Activated CD8-positive, alpha-beta memory T cell treated with anti-CD3 and anti-CD28 coated beads, Interleukin-2, amount 10 ng/mL, durations not matched to agents 7 days and 5 days (primary cell): ENCODE results near the gene YY1AP1. TPM values are rescaled to one million over a fixed set of nuclear protein-coding genes. Genes with fewer than 3 reads are reported as not detected.
A peak's percentile ranks its signal among the peaks of the same experiment; 100 is the strongest.
"Not testable (repeated sequence)": the region's sequence is repeated elsewhere in the genome, so short reads cannot be mapped to it uniquely, and the experiment has no call there.

Source experiments
- ATAC-seq: fragments of 150-1000 bp; cut with Tn5 transposase; one replicate; pipeline ENCODE4 v1.10.0; 2021; ENCODE audit warnings: moderate library complexity
- CTCF ChIA-PET: fragments of 350-600 bp; sonication (Branson Sonifier 250); formaldehyde crosslinking; loops from one replicate; lab custom pipeline; 2021; ENCODE audit warnings: antibody characterized with exemption; lab: Charles Lee
- DNase-seq: peaks from one replicate; pipeline ENCODE4 v3.0.0-alpha.2; 2020
- H3K27ac Mint-ChIP-seq: one replicate; pipeline ENCODE4 v1.8.0; 2021; ENCODE audit warnings: mild to moderate bottlenecking, mixed read lengths
- H3K27me3 Mint-ChIP-seq: one replicate; pipeline ENCODE4 v1.8.0; 2021; ENCODE audit warnings: mixed read lengths
- H3K36me3 Mint-ChIP-seq: one replicate; pipeline ENCODE4 v1.8.0; 2021; ENCODE audit warnings: mild to moderate bottlenecking, mixed read lengths
- H3K4me1 Mint-ChIP-seq: one replicate; pipeline ENCODE4 v1.8.0; 2021; ENCODE audit warnings: mixed read lengths
- H3K4me3 Mint-ChIP-seq: one replicate; pipeline ENCODE4 v1.8.0; 2021; ENCODE audit warnings: mild to moderate bottlenecking, moderate library complexity, mixed read lengths
- H3K9me3 Mint-ChIP-seq: one replicate; pipeline ENCODE4 v1.8.0; 2022; ENCODE audit warnings: low read depth, mixed read lengths
- total RNA-seq, 2 experiments: library from RNA; stranded (reverse); gene quantifications; one replicate each; pipeline ENCODE4 v1.2.3, GENCODE V29; 2021

YY1AP1 gene
- total RNA-seq, 2 experiments from 2014 or later = 74.2 to 82.3 TPM

- H3K9me3 Mint-ChIP-seq, ATAC-seq, CTCF ChIA-PET, DNase-seq, H3K27me3 Mint-ChIP-seq: not testable (repeated sequence)
- Mint-ChIP-seq H3K36me3 (peaks cover 50% of the 10 kb centered on the region), H3K27ac (peak within 1 kb of the TSS; percentile 99), H3K4me1 (peaks cover 61% of the 10 kb centered on the region), H3K4me3 (peak within 1 kb of the TSS; percentile 99)
Measured at GRCh38 chr1:155689081-155689607, 570 bp upstream of the YY1AP1 start, which contains the start of gene DAP3. Gene DAP3 (plus strand): TSS chr1:155689091. CDS start chr1:155709780, 20,689 bp downstream.

- ATAC-seq = peak; percentile 20
- peak overlapping the region; percentile 99 for H3K27ac Mint-ChIP-seq
- DNase-seq, H3K27me3 Mint-ChIP-seq, H3K9me3 Mint-ChIP-seq: not testable (repeated sequence)
- CTCF ChIA-PET = interaction anchor here (1.0 kb wide), 1 partner anchor 41 kb away, joined by 3 read pairs; no protein-coding TSS in a partner anchor
- H3K36me3 Mint-ChIP-seq = peaks cover 48% of the 10 kb centered on the region
- H3K4me1 Mint-ChIP-seq = peaks cover 59% of the 10 kb centered on the region
- peak overlapping the region; percentile 99 for H3K4me3 Mint-ChIP-seq
Measured at GRCh38 chr1:155687705-155688323, 760 bp downstream of the YY1AP1 start.

DNA sequence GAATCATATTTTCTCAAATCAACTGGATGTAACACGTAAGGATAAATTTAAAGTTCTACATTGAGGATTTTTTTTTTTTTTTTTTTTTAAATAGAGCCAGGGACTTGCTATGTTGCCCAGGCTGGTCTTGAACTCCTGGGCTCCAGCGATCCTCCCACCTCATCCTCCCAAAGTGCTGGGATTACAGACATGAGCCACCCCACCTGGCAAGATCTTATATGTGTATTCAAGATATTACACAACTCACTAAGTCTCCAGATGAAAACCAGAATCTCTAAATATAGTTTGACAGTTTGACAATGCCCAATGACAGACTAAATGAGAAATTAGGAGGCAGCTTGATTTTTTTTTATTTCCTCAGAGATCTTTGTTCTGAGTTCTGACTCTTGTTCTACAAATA lies 6.8 kb downstream of the YY1AP1 start:
- CTCF ChIA-PET = interaction anchor here (1.1 kb wide), 1 partner anchor 44 kb away, joined by 3 read pairs; no protein-coding TSS in a partner anchor
- no peaks in the 10 kb centered on the region for H3K9me3 Mint-ChIP-seq
- ATAC-seq (no peak), DNase-seq (no peak)
- no peaks in the 10 kb centered on the region for H3K27me3 Mint-ChIP-seq
- peaks cover 33% of the 10 kb centered on the region for H3K4me1 Mint-ChIP-seq
- no peak overlapping the region for H3K27ac Mint-ChIP-seq
- H3K36me3 Mint-ChIP-seq = peaks cover 51% of the 10 kb centered on the region
- no peak overlapping the region for H3K4me3 Mint-ChIP-seq

GRCh38 chr1:155680531-155680930 lies 8.0 kb downstream of the YY1AP1 start:
- H3K4me1 Mint-ChIP-seq = peaks cover 24% of the 10 kb centered on the region

GRCh38 chr1:155678992-155679391 lies 9.6 kb downstream of the YY1AP1 start:
- Mint-ChIP-seq H3K4me1 (peaks cover 10% of the 10 kb centered on the region), H3K36me3 (peaks cover 59% of the 10 kb centered on the region)
- H3K27me3 Mint-ChIP-seq, CTCF ChIA-PET, H3K9me3 Mint-ChIP-seq, H3K4me3 Mint-ChIP-seq, H3K27ac Mint-ChIP-seq, DNase-seq, ATAC-seq: not testable (repeated sequence)

More at GRCh38 chr1:155680531-155680930, 8.0 kb downstream of the YY1AP1 start:
- no peaks in the 10 kb centered on the region for H3K27me3 Mint-ChIP-seq
- CTCF ChIA-PET = interaction anchor here (1.0 kb wide), 1 partner anchor 8 kb away, joined by 3 read pairs; no protein-coding TSS in a partner anchor
- DNase-seq (no peak), ATAC-seq (no peak)
- H3K36me3 Mint-ChIP-seq = peaks cover 55% of the 10 kb centered on the region
- H3K27ac Mint-ChIP-seq = no peak overlapping the region
- no peak overlapping the region for H3K4me3 Mint-ChIP-seq
- no peaks in the 10 kb centered on the region for H3K9me3 Mint-ChIP-seq

- Mint-ChIP-seq H3K4me1 (peaks cover 5% of the 10 kb centered on the region), H3K27ac (no peak overlapping the region), H3K9me3 (no peaks in the 10 kb centered on the region), H3K36me3 (peaks cover 56% of the 10 kb centered on the region), H3K27me3 (no peaks in the 10 kb centered on the region), H3K4me3 (no peak overlapping the region)
- ATAC-seq (no peak), DNase-seq (no peak)
- CTCF ChIA-PET = no interaction called here
Measured at GRCh38 chr1:155678027-155678426, 10.5 kb downstream of the YY1AP1 start.

GRCh38 chr1:155673003-155673402 lies 15.6 kb downstream of the YY1AP1 start:
- Mint-ChIP-seq H3K9me3 (no peaks in the 10 kb centered on the region), H3K4me1 (no peaks in the 10 kb centered on the region), H3K36me3 (peaks cover 71% of the 10 kb centered on the region), H3K27me3 (no peaks in the 10 kb centered on the region), H3K27ac (no peak overlapping the region), H3K4me3 (no peak overlapping the region)
- no peak for DNase-seq
- CTCF ChIA-PET = interaction anchor here (0.6 to 1.5 kb wide), 3 partner anchors 8 to 932 kb away, joined by 3 read pairs; no protein-coding TSS in a partner anchor
- no peak for ATAC-seq

- no peak for ATAC-seq
- Mint-ChIP-seq H3K4me3 (no peak overlapping the region), H3K36me3 (peaks cover 69% of the 10 kb centered on the region), H3K9me3 (no peaks in the 10 kb centered on the region), H3K4me1 (no peaks in the 10 kb centered on the region), H3K27me3 (no peaks in the 10 kb centered on the region), H3K27ac (no peak overlapping the region)
- DNase-seq = no peak
- CTCF ChIA-PET = interaction anchor here (1.0 to 1.5 kb wide), 2 partner anchors 9 to 57 kb away, joined by 3 to 4 read pairs; no protein-coding TSS in a partner anchor
Measured at GRCh38 chr1:155671750-155672149, 16.8 kb downstream of the YY1AP1 start.

DNA sequence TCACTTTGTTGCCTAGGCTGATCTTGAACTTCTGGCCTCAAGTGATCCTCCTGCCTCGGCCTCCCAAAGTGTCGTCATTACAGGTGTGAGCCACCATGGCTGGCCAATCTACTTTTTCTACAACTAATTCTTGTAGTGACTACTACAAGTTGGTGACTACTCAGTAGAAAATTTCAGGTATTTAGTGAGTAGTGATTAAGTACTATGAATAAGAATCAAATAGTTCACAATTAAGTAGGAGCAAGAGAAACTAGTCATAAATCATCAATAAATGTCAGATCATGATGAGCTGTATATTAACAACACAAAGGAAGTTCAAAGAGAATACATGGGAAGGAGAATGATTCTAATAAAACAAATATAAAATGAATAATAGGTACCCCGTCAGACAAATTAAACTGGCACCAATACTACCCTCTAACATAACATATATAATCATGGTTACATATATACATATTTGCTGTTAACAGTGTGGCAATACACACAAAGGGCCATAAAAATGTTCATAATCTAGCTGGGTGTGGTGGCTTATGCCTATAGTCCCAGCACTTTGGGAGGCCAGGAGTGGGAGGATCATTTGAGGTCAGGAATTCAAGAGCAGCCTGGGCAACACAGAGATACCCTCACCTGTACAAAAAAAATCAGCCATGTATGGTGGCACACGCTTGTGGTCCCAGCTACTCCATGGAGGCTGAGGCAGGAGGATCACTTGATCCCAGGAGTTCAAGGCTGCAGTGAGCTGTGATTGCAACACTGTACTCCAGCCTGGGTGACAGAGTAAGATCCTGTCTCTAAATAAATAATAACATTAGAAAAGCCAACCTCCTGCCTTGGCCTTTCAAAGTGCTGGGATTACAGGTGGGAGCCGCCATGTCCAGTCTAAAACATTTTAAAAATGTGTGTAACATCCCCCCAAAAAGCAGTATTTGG lies 19.1 kb downstream of the YY1AP1 start:
- Mint-ChIP-seq H3K27ac (no peak overlapping the region), H3K9me3 (no peaks in the 10 kb centered on the region), H3K4me1 (no peaks in the 10 kb centered on the region), H3K4me3 (no peak overlapping the region), H3K36me3 (peaks cover 62% of the 10 kb centered on the region), H3K27me3 (no peaks in the 10 kb centered on the region)
- CTCF ChIA-PET = no interaction called here
- DNase-seq (no peak), ATAC-seq (no peak)

GRCh38 chr1:155661239-155661638 lies 27.3 kb downstream of the YY1AP1 start:
- H3K27me3 Mint-ChIP-seq, DNase-seq, H3K4me3 Mint-ChIP-seq, H3K4me1 Mint-ChIP-seq, H3K9me3 Mint-ChIP-seq, CTCF ChIA-PET, ATAC-seq, H3K27ac Mint-ChIP-seq: not testable (repeated sequence)
- H3K36me3 Mint-ChIP-seq = peaks cover 62% of the 10 kb centered on the region

- DNase-seq (no peak), ATAC-seq (no peak)
- Mint-ChIP-seq H3K4me3 (no peak overlapping the region), H3K36me3 (peaks cover 46% of the 10 kb centered on the region), H3K27me3 (peaks cover 10% of the 10 kb centered on the region), H3K4me1 (no peaks in the 10 kb centered on the region), H3K9me3 (no peaks in the 10 kb centered on the region), H3K27ac (no peak overlapping the region)
- CTCF ChIA-PET = no interaction called here
Measured at GRCh38 chr1:155657463-155657862, 31.1 kb downstream of the YY1AP1 start.

DNA sequence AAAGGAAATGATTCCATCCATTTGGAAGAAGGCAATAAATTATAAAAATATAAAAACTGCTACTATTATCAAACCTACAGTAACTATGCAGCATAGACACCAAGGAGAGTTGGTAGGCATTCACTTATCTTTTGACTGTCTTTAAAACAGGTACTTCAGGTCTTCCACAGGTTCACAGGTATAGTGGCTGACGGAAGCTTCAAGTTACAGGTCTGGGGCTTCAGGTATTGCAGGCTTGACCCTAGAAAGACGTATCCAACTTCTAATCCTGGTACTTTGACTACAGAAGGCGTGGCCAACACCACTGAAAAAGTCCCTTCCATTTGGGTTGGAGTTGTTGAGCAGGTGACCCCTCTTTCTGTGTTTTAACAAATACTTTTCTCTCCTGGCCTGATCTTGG lies 35.6 kb downstream of the YY1AP1 start:
- peaks cover 11% of the 10 kb centered on the region for H3K36me3 Mint-ChIP-seq
- H3K4me3 Mint-ChIP-seq = no peak overlapping the region
- CTCF ChIA-PET = no interaction called here

More for the DNA sequence above, 35.6 kb downstream of the YY1AP1 start:
- H3K9me3 Mint-ChIP-seq = no peaks in the 10 kb centered on the region
- DNase-seq = no peak
- no peak for ATAC-seq
- H3K4me1 Mint-ChIP-seq = no peaks in the 10 kb centered on the region
- H3K27me3 Mint-ChIP-seq = peaks cover 12% of the 10 kb centered on the region
- no peak overlapping the region for H3K27ac Mint-ChIP-seq
